CD4-positive, alpha-beta T cell (primary cell): ENCODE results near the gene DPEP2. TPM values are rescaled to one million over a fixed set of nuclear protein-coding genes. Genes with fewer than 3 reads are reported as not detected.

Experiments used
- ATAC-seq: fragments of 200-7000 bp; cut with Tn5 transposase; one replicate; pipeline ENCODE4 v1.10.0; 2022; ENCODE audit warnings: mild to moderate bottlenecking; ENCODE audit not compliant: poor library complexity
- CTCF ChIA-PET: fragments of 350-600 bp; sonication (Branson Sonifier 250); formaldehyde crosslinking; loops from one replicate; lab custom pipeline; 2021; ENCODE audit warnings: antibody characterized with exemption, inconsistent platforms; lab: Charles Lee
- POLR2A ChIA-PET: fragments of 350-600 bp; sonication (Branson Sonifier 250); formaldehyde crosslinking; loops from one replicate; lab custom pipeline; 2021; ENCODE audit warnings: antibody characterized with exemption, inconsistent platforms; lab: Charles Lee
- DNase-seq, 14 experiments: peaks; one replicate each; pipeline ENCODE4 v3.0.0-alpha.2; 2013 to 2020; ENCODE audit warnings: mixed read lengths in 2 of 14
- H3K27ac ChIP-seq, 2 donors: one replicate each; pipeline versions ENCODE4 v1.5.1 to v1.7.0; 2013; ENCODE audit warnings: low read length in 2 of 2, low read depth in 1 of 2, mild to moderate bottlenecking in 1 of 2
- H3K27me3 ChIP-seq, 2 experiments: 1 replicate in 1 of 2; 2 replicates in 1 of 2; pipeline versions ENCODE4 v1.6.1 to v1.7.0; 2013; ENCODE audit warnings: low read length in 2 of 2, control low read depth in 1 of 2, mild to moderate bottlenecking in 1 of 2, moderate library complexity in 1 of 2; ENCODE audit not compliant: insufficient read depth in 2 of 2, control insufficient read depth in 1 of 2
- H3K36me3 ChIP-seq: one replicate; pipeline ENCODE4 v1.6.1; 2013; ENCODE audit warnings: low read length, control low read depth; ENCODE audit not compliant: insufficient read depth
- H3K4me1 ChIP-seq: one replicate; pipeline ENCODE4 v1.6.1; 2013; ENCODE audit warnings: low read length, control low read depth; ENCODE audit not compliant: insufficient read depth
- H3K4me3 ChIP-seq: one replicate; pipeline ENCODE4 v1.5.1; 2013; ENCODE audit warnings: mild to moderate bottlenecking, low read length, moderate library complexity
- H3K9me3 ChIP-seq, 2 experiments: 1 replicate in 1 of 2; 2 replicates in 1 of 2; pipeline versions ENCODE4 v1.6.1 to v1.7.0; 2013; ENCODE audit warnings: low read length in 2 of 2, mild to moderate bottlenecking in 2 of 2, control low read depth in 1 of 2, moderate library complexity in 1 of 2; ENCODE audit not compliant: control insufficient read depth in 1 of 2, insufficient read depth in 1 of 2
- H3K27ac Mint-ChIP-seq: one replicate; pipeline ENCODE4 v1.8.0; 2020; ENCODE audit warnings: mixed read lengths
- H3K27me3 Mint-ChIP-seq: one replicate; pipeline ENCODE4 v1.8.0; 2021; ENCODE audit warnings: mixed read lengths
- H3K36me3 Mint-ChIP-seq: one replicate; pipeline ENCODE4 v1.8.0; 2021; ENCODE audit warnings: low read depth, mixed read lengths
- H3K4me1 Mint-ChIP-seq: one replicate; pipeline ENCODE4 v1.8.0; 2021; ENCODE audit warnings: low read depth, mixed read lengths
- H3K4me3 Mint-ChIP-seq: one replicate; pipeline ENCODE4 v1.8.0; 2020; ENCODE audit warnings: mild to moderate bottlenecking, mixed read lengths
- H3K9me3 Mint-ChIP-seq: one replicate; pipeline ENCODE4 v1.8.0; 2020; ENCODE audit warnings: mixed read lengths
- CTCF ChIP-seq: fragments of 200-600 bp; IDR thresholded peaks from one replicate; pipeline ENCODE4 v1.8.0; 2022; ENCODE audit warnings: antibody characterized with exemption, mild to moderate bottlenecking
- intact Hi-C, 2 experiments: fragments of 100-400 bp; cut with DNase I in 1 of 2; cut with micrococcal nuclease in 1 of 2; formaldehyde crosslinking; loops; one replicate each; pipeline versions ENCODE4 v1.15.1 to v1.9.0; 2023 to 2025; cut with DNase I, micrococcal nuclease
- total RNA-seq, 174 experiments: library from RNA in 2 of 174; stranded (reverse) in 2 of 174; gene quantifications; one replicate each; pipeline ENCODE4 v1.2.3 and lab custom pipeline; 2021 to 2026

Gene DPEP2
- total RNA-seq, 2 experiments from 2014 or later = 42.2 to 43.5 TPM

- H3K4me3 Mint-ChIP-seq = peak overlapping the region; percentile 93
- intact Hi-C loops = no loop called here
- H3K4me3 ChIP-seq = peak overlapping the region; percentile 85
- H3K27ac Mint-ChIP-seq = peak overlapping the region; percentile 44
- H3K36me3 ChIP-seq = peaks cover 12% of the 10 kb centered on the region
- H3K9me3 Mint-ChIP-seq = no peaks in the 10 kb centered on the region
- H3K36me3 Mint-ChIP-seq = peaks cover 38% of the 10 kb centered on the region
- POLR2A ChIA-PET = interaction anchor here (0.6 to 5.1 kb wide), 8 partner anchors 10 to 205 kb away, joined by 3 to 73 read pairs (median 9); partner anchors contain the start of genes DPEP2 and NFATC3
- ATAC-seq = no peak
- peaks cover 30% of the 10 kb centered on the region for H3K4me1 ChIP-seq
- no peak overlapping the region for H3K27ac ChIP-seq
- no peak for DNase-seq
- peaks cover 22% of the 10 kb centered on the region for H3K4me1 Mint-ChIP-seq
- no peaks in the 10 kb centered on the region for H3K9me3 ChIP-seq
- no peak for TF ChIP-seq CTCF
- no peaks in the 10 kb centered on the region for H3K27me3 ChIP-seq
- no peaks in the 10 kb centered on the region for H3K27me3 Mint-ChIP-seq
- CTCF ChIA-PET = interaction anchor here (1.1 to 1.9 kb wide), 2 partner anchors 23 to 205 kb away, joined by 3 to 6 read pairs; partner anchors contain the start of gene DPEP2
Measured at GRCh38 chr16:68021490-68021889, 22.2 kb upstream of the DPEP2 start.

- POLR2A ChIA-PET = interaction anchor here (1.4 to 1.6 kb wide), 2 partner anchors 13 to 21 kb away, joined by 4 to 5 read pairs; no protein-coding TSS in a partner anchor
Measured at GRCh38 chr16:68019167-68019680, 19.9 kb upstream of the DPEP2 start.

GRCh38 chr16:68015681-68016080 lies 16.4 kb upstream of the DPEP2 start, which contains the start of gene DPEP2NB:
DPEP2NB (minus strand) TSS chr16:68015911; CDS start chr16:68015770, 141 bp downstream.
- peaks cover 7% of the 10 kb centered on the region for H3K4me1 Mint-ChIP-seq
- TF ChIP-seq CTCF = no peak
- Histone ChIP-seq H3K4me1 (peaks cover 6% of the 10 kb centered on the region), H3K27me3 (no peaks in the 10 kb centered on the region), H3K36me3 (no peaks in the 10 kb centered on the region), H3K4me3 (no peak within 1 kb of the TSS), H3K27ac (no peak within 1 kb of the TSS), H3K9me3 (no peaks in the 10 kb centered on the region)
- CTCF ChIA-PET = no interaction called here
- POLR2A ChIA-PET = interaction anchor here (0.9 to 2.1 kb wide), 3 partner anchors 10 to 80 kb away, joined by 3 to 8 read pairs (median 5); partner anchors contain the start of gene DPEP2
- no peak within 1 kb of the TSS for H3K4me3 Mint-ChIP-seq
- intact Hi-C loops = no loop called here
- peaks cover 5% of the 10 kb centered on the region for H3K36me3 Mint-ChIP-seq
- DNase-seq = no peak
- no peaks in the 10 kb centered on the region for H3K9me3 Mint-ChIP-seq
- H3K27ac Mint-ChIP-seq = no peak within 1 kb of the TSS
- ATAC-seq = no peak
- H3K27me3 Mint-ChIP-seq = no peaks in the 10 kb centered on the region

More at GRCh38 chr16:68019167-68019680, 19.9 kb upstream of the DPEP2 start:
- CTCF ChIA-PET = no interaction called here
- H3K27me3 Mint-ChIP-seq = no peaks in the 10 kb centered on the region
- Histone ChIP-seq H3K36me3 (peaks cover 12% of the 10 kb centered on the region), H3K4me3 (no peak overlapping the region), H3K9me3 (no peaks in the 10 kb centered on the region), H3K27ac (no peak overlapping the region), H3K4me1 (peaks cover 30% of the 10 kb centered on the region), H3K27me3 (no peaks in the 10 kb centered on the region)
- no peak for DNase-seq
- H3K9me3 Mint-ChIP-seq = no peaks in the 10 kb centered on the region
- H3K4me3 Mint-ChIP-seq = peak overlapping the region; percentile 42
- TF ChIP-seq CTCF = no peak
- H3K36me3 Mint-ChIP-seq = peaks cover 26% of the 10 kb centered on the region
- intact Hi-C loops = no loop called here
- no peak overlapping the region for H3K27ac Mint-ChIP-seq
- no peak for ATAC-seq
- H3K4me1 Mint-ChIP-seq = peaks cover 17% of the 10 kb centered on the region
